ENCODE results near the gene GULP1.
"Not testable (repeated sequence)": the region's sequence is repeated elsewhere in the genome, so short reads cannot be mapped to it uniquely, and the experiment has no call there.

GULP1 gene

GRCh38 chr2:188569431-188570165, 277.9 kb downstream of the GULP1 start:
- no peak for DNase-seq

GRCh38 chr2:188570370-188570769, 278.7 kb downstream of the GULP1 start:
- no peak for DNase-seq

- DNase-seq = no peak
Measured at GRCh38 chr2:188571543-188572303, 280.0 kb downstream of the GULP1 start.

- no peak for DNase-seq
Measured at GRCh38 chr2:188572592-188572991, 280.9 kb downstream of the GULP1 start.

GRCh38 chr2:188573453-188573852, 281.8 kb downstream of the GULP1 start:
- no peak for DNase-seq

GRCh38 chr2:188576006-188576405, 284.3 kb downstream of the GULP1 start:
- DNase-seq = no peak

- DNase-seq = no peak
Measured at GRCh38 chr2:188576651-188577050, 285.0 kb downstream of the GULP1 start.

- DNase-seq = no peak
Measured at GRCh38 chr2:188577231-188577630, 285.6 kb downstream of the GULP1 start.

- DNase-seq = no peak
Measured at GRCh38 chr2:188580738-188581137, 289.1 kb downstream of the GULP1 start.

- no peak for DNase-seq
Measured at GRCh38 chr2:188582211-188582610, 290.5 kb downstream of the GULP1 start.

- DNase-seq = no peak
Measured at GRCh38 chr2:188588235-188588634, 296.6 kb downstream of the GULP1 start.

- DNase-seq = no peak
Measured at GRCh38 chr2:188596054-188596453, 304.4 kb downstream of the GULP1 start.

GRCh38 chr2:188598551-188598950, 306.9 kb downstream of the GULP1 start:
- no peak for DNase-seq

- no peak for DNase-seq
Measured at GRCh38 chr2:188599140-188599539, 307.5 kb downstream of the GULP1 start.

- DNase-seq = no peak
Measured at GRCh38 chr2:188600536-188601210, 309.0 kb downstream of the GULP1 start.

- no peak for DNase-seq
Measured at GRCh38 chr2:188601391-188601790, 309.7 kb downstream of the GULP1 start.

- DNase-seq = no peak
Measured at GRCh38 chr2:188601927-188602326, 310.3 kb downstream of the GULP1 start.

GRCh38 chr2:188604579-188604978, 312.9 kb downstream of the GULP1 start:
- DNase-seq = no peak

GRCh38 chr2:188605609-188606584, 314.2 kb downstream of the GULP1 start:
- not testable (repeated sequence) for DNase-seq

- DNase-seq = not testable (repeated sequence)
Measured at GRCh38 chr2:188606596-188606995, 314.9 kb downstream of the GULP1 start.

GRCh38 chr2:188607501-188607900, 315.8 kb downstream of the GULP1 start:
- DNase-seq = no peak

- DNase-seq = no peak
Measured at GRCh38 chr2:188609321-188610049, 317.8 kb downstream of the GULP1 start.
